ENCODE results near the gene DBNDD1.

The DBNDD1 gene

DNA sequence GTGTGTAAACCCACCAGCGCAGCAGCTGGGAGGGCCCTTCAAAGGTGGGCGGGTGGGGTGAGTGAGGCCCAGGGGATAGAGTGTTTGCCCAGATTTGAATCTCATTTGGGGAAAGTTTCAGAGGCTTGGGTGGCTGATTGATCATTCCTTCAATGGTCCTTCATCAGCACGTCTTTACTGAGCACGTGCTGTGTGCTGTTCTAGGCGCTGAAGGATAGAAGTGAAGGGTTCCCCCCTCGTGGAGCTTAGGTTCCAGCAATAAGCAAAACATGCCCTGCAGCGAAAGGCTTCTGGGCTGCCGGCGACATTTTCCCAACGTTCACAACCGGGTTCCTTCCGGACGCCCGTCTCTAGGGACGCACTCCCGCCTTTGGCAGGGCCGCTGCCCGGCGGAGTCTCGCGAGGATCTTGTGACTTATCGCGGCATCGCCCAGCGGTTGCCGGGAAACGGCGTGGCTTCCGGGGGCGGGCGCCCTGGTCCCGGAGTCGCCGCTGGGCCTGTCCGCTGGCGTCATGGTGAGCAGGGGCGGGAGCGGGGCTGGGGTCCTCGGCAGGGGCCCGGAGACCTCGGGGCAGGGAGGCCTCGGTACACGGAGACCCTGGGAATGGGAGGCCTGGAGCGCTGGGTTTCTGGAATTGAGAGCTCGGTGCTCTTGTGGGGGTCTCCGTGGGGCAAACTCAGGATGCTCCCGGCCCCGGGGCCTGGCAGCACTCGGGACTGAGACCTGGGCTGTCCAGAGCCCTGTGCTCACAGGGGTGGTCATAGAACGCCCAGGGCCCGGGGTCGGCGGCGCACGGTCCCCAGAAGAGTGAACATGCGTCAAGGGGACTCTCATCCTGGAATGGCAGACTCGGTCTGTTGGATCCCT is 3.2 kb upstream of the DBNDD1 start:
- Histone ChIP-seq H3K4me1 (ENCODE audit: control insufficient read depth, insufficient read depth, low read length, poor library complexity, severe bottlenecking) (peaks cover 29% of the 10 kb centered on the region), H3K9me3 (ENCODE audit: control insufficient read depth, low read length) (no peaks in the 10 kb centered on the region), H3K27ac (ENCODE audit: low read depth, low read length, severe bottlenecking) (peak overlapping the region; percentile 41), H3K36me3 (ENCODE audit: control insufficient read depth, insufficient read depth, low read length) (no peaks in the 10 kb centered on the region), H3K4me3 (ENCODE audit: extremely low read depth, insufficient read depth, low read length, poor library complexity, severe bottlenecking) (peak overlapping the region; percentile 50)
- 50 to 57% methylated on average over 43 to 48 of the region's 57 CpGs for WGBS, 2 experiments (ENCODE audit: insufficient coverage in 2 of 2)

DNA sequence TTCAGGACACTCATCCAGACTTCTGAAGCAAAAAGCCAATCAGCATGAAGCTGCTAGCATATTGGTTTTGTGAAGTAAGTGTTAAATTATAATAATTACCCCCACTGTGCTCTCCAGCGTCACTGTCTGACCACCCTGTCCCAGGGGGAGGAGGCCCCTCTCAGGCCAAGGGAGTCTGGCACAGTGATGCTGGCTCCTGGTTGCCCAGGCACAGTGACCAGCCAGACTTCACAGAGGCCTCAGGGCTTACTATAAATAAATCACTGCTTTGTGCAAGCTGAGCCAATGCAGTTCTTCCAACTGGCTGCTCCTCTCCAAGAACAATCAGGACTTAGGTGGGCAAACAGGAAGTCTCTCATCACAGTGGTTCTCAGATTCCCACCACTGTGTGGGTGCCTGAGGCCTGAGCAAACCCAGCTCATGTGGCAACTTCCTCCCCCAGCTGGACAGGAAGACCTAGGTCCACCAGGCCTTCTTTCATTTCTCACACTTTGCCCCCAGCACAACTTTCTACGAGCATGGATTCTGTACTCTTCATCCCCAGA is 1.7 kb upstream of the DBNDD1 start:
- Histone ChIP-seq H3K4me3 (ENCODE audit: extremely low read depth, insufficient read depth, low read length, poor library complexity, severe bottlenecking) (no peak overlapping the region), H3K27ac (ENCODE audit: low read depth, low read length, severe bottlenecking) (peak overlapping the region; percentile 72), H3K4me1 (ENCODE audit: control insufficient read depth, insufficient read depth, low read length, poor library complexity, severe bottlenecking) (peaks cover 29% of the 10 kb centered on the region), H3K36me3 (ENCODE audit: control insufficient read depth, insufficient read depth, low read length) (no peaks in the 10 kb centered on the region), H3K9me3 (ENCODE audit: control insufficient read depth, low read length) (no peaks in the 10 kb centered on the region)
- 70 to 75% methylated on average over 1 to 2 of the region's 2 CpGs for WGBS, 2 experiments (ENCODE audit: insufficient coverage in 2 of 2)

DNA sequence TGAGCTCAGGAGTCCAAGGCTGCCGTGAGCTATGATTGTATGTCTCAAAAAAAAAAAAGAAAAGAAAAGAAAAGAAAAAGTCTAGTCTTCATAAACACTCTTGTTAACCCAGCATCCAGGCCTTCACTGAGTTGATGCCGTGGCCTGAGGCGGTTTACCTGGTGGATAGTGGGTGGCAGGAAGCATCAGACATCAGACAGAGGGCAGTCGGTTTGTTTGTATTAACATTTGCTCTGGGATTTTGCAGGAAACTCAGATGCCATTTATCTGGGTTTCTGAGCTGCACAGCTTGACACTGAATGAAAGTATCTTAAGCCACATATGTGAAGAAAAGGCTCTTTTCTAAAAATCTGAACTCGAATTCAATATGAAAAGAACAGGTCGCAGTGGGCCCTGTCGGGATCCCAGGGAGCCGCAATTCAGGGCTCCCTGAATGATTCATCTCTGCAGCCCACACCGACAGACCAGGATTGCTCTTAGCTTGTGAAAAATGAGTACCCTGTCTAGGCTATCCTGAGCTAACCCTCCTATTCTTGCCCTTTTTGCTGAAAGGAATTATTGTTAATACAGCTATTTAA is 1.1 kb upstream of the DBNDD1 start:
- H3K4me1 ChIP-seq (ENCODE audit: control insufficient read depth, insufficient read depth, low read length, poor library complexity, severe bottlenecking): peaks cover 34% of the 10 kb centered on the region
- peak overlapping the region; percentile 72 for H3K27ac ChIP-seq (ENCODE audit: low read depth, low read length, severe bottlenecking)
- no peaks in the 10 kb centered on the region for H3K9me3 ChIP-seq (ENCODE audit: control insufficient read depth, low read length)
- H3K36me3 ChIP-seq (ENCODE audit: control insufficient read depth, insufficient read depth, low read length): no peaks in the 10 kb centered on the region
- peak overlapping the region; percentile 53 for H3K4me3 ChIP-seq (ENCODE audit: extremely low read depth, insufficient read depth, low read length, poor library complexity, severe bottlenecking)
- WGBS, 2 experiments (ENCODE audit: insufficient coverage in 2 of 2): 34 to 45% methylated on average over 5 of the region's 9 CpGs

DNA sequence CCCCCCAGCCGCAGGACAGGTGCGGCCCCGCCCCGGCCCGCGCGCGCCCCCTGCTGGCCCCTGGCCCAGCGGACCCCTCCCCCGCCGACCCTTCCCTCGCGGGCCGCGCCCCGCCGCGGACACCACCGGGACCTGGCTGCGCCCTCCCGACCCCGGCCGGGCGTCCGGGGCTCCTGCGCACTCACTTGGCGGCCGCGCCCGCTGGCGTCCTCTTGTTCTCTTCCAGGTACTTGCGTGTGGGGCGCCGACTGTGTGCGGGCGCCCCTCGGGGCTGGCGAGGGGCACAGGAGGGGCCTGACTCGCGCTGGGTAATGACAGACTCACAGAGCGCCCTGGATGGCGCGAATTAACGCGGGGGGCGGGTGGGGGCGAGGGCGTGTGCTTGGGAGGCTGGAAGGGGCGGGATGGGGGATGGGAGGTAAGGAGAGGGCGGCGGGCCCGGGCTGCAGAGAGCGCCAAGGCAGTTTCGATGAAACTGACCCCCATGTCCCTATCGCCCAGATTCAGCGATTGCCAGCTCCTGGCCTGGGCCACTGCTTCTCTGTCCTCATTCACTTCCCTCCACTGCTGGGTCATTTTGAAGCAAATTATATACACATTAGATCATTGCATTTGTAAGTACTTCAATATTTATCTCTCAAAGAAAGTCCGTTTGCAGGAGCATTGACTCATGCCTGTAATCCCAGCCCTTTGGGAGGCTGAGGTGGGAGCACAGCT is 445 bp upstream of the DBNDD1 start:
- peak overlapping the region; percentile 53 for H3K4me3 ChIP-seq (ENCODE audit: extremely low read depth, insufficient read depth, low read length, poor library complexity, severe bottlenecking)
- no peaks in the 10 kb centered on the region for H3K9me3 ChIP-seq (ENCODE audit: control insufficient read depth, low read length)
- H3K4me1 ChIP-seq (ENCODE audit: control insufficient read depth, insufficient read depth, low read length, poor library complexity, severe bottlenecking): peaks cover 38% of the 10 kb centered on the region
- WGBS, 2 experiments (ENCODE audit: insufficient coverage in 2 of 2): 2% methylated on average over 31 to 47 of the region's 57 CpGs
- H3K36me3 ChIP-seq (ENCODE audit: control insufficient read depth, insufficient read depth, low read length): no peaks in the 10 kb centered on the region
- peak overlapping the region; percentile 72 for H3K27ac ChIP-seq (ENCODE audit: low read depth, low read length, severe bottlenecking)

DNA sequence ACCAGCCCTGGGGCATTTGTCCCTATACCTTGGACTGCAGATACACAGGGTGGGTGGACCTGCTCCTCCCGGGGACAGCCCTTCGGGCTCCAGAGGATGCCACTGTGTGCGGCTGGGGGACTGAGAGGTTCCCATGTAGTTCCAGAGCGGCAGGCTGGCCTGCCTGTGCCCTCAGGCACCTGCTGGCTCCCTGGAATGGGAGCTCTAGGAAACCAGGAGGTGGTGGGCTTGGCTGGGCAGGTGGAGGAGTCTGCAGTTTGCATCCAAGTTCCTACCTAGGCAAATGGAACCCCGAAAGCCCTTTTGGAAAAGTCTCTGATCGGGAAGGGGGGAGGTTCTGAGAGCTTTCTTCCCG is 982 bp downstream of the DBNDD1 start:
- 16 to 31% methylated on average over 7 of the region's 7 CpGs for WGBS, 2 experiments (ENCODE audit: insufficient coverage in 2 of 2)
- Histone ChIP-seq H3K36me3 (ENCODE audit: control insufficient read depth, insufficient read depth, low read length) (no peaks in the 10 kb centered on the region), H3K4me3 (ENCODE audit: extremely low read depth, insufficient read depth, low read length, poor library complexity, severe bottlenecking) (peak overlapping the region; percentile 56), H3K9me3 (ENCODE audit: control insufficient read depth, low read length) (no peaks in the 10 kb centered on the region), H3K27ac (ENCODE audit: low read depth, low read length, severe bottlenecking) (no peak overlapping the region), H3K4me1 (ENCODE audit: control insufficient read depth, insufficient read depth, low read length, poor library complexity, severe bottlenecking) (peaks cover 38% of the 10 kb centered on the region)

DNA sequence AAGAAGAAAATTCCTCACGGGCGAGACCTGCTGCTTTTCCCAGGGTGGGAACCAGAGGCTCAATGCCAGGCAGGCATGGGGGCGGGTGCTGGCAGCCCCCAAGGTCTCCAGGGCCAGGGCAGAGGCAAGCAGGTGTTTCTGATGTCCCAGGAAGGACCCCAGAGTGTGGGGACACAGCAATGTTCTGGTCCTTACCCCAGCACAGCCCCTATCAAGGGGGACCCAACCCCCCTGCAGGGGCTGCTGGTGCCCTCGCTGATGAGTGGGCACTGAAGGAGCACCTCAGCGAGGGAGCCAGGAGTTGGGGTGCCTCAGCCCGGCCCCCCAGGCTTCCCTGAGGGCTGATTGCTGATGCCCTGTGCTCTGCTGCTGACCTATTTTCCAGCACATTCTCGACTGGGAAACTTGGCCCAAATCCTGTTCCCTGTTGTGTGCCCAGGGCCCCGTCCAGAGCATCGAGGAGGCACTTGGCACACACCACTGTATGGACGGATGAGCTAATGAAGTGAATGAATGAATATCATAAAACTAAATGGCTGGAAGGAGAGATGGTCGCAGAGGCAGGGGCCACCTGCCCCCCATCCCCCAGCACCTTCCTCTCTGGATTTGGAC is 2.8 kb downstream of the DBNDD1 start:
- 87 to 92% methylated on average over 8 to 11 of the region's 11 CpGs for WGBS, 2 experiments (ENCODE audit: insufficient coverage in 2 of 2)
- H3K27ac ChIP-seq (ENCODE audit: low read depth, low read length, severe bottlenecking): no peak overlapping the region
- peaks cover 31% of the 10 kb centered on the region for H3K4me1 ChIP-seq (ENCODE audit: control insufficient read depth, insufficient read depth, low read length, poor library complexity, severe bottlenecking)
- H3K4me3 ChIP-seq (ENCODE audit: extremely low read depth, insufficient read depth, low read length, poor library complexity, severe bottlenecking): no peak overlapping the region
- H3K9me3 ChIP-seq (ENCODE audit: control insufficient read depth, low read length): no peaks in the 10 kb centered on the region
- H3K36me3 ChIP-seq (ENCODE audit: control insufficient read depth, insufficient read depth, low read length): no peaks in the 10 kb centered on the region

DNA sequence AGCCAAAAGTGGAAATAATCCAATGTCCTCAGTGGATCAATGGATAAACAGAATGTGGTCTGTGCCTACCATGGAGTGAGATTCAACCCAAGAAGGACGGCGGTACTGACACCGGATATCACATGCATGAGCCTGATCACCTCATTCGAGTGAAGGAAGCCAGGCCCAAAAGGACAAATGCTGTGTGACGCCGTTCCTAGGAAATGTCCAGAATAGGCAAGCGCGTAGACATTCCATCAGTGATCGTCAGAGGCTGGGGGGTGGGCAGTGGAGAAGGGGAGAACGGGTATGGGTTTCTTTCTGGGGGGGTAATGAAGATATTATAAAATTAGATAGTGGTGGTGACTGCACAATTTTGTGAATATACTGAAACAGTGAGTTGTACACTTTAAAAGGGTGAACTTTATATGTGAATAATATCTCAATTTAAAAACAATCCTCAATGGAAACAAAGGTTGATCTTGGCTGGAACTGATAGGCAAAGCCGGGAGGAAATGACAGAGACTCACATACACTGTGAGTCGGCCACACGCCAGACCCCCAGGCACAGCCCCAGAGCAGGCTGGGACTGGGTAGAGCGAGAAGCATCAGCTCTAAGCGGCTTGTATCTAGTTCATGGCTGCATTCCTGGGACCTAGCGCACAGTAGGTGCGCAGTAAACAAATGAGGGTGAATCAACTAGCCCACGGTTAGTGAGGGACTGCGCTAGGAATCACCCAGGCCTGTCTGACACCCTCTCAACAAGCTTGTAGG is 3.5 kb downstream of the DBNDD1 start:
- peaks cover 25% of the 10 kb centered on the region for H3K4me1 ChIP-seq (ENCODE audit: control insufficient read depth, insufficient read depth, low read length, poor library complexity, severe bottlenecking)
- WGBS, 2 experiments (ENCODE audit: insufficient coverage in 2 of 2): 89 to 93% methylated on average over 19 of the region's 19 CpGs
- no peaks in the 10 kb centered on the region for H3K9me3 ChIP-seq (ENCODE audit: control insufficient read depth, low read length)

DNA sequence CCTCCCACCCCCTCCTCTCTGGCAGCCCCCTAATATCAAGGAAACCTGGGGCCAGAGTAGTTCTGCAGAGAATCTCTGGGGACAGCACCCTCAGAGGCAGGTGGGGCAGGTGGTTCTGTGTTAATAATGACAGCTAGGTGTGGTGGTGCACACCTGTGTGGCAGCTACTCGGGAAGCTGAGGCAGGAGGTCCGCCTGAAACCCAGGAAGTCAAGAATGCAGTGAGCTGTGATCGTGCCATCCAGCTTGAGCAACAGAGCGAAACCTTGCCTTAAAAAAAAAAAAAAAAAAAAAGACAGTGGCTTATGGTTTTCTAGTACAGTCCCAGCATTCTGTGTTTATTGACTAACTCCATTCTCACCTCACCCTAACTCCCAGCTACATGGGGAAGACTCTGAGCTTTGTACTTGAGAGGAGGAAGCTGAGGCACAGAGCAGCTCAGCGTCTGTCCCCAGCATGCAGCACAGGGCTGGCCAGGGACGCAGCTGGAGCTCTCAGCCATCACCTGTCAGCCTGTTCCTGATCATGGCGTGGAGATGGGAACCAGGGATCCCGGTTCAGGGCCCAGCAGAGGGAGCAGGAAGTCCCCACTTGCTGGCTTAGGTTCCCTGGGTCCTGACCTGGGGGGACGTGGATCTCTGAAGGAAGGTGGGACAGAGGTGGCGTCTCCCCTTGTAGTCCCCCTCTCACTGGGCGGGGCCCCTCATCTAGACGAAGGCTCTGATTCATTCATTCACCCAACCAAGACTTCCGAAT is 6.1 kb downstream of the DBNDD1 start:
- Histone ChIP-seq H3K9me3 (ENCODE audit: control insufficient read depth, low read length) (no peaks in the 10 kb centered on the region), H3K36me3 (ENCODE audit: control insufficient read depth, insufficient read depth, low read length) (no peaks in the 10 kb centered on the region), H3K4me1 (ENCODE audit: control insufficient read depth, insufficient read depth, low read length, poor library complexity, severe bottlenecking) (peaks cover 10% of the 10 kb centered on the region), H3K27ac (ENCODE audit: low read depth, low read length, severe bottlenecking) (no peak overlapping the region), H3K4me3 (ENCODE audit: extremely low read depth, insufficient read depth, low read length, poor library complexity, severe bottlenecking) (no peak overlapping the region)
- 68 to 89% methylated on average over 5 to 6 of the region's 13 CpGs for WGBS, 2 experiments (ENCODE audit: insufficient coverage in 2 of 2)

More for the DNA sequence above, 3.5 kb downstream of the DBNDD1 start:
- Histone ChIP-seq H3K4me3 (ENCODE audit: extremely low read depth, insufficient read depth, low read length, poor library complexity, severe bottlenecking) (no peak overlapping the region), H3K27ac (ENCODE audit: low read depth, low read length, severe bottlenecking) (no peak overlapping the region), H3K36me3 (ENCODE audit: control insufficient read depth, insufficient read depth, low read length) (no peaks in the 10 kb centered on the region)

DNA sequence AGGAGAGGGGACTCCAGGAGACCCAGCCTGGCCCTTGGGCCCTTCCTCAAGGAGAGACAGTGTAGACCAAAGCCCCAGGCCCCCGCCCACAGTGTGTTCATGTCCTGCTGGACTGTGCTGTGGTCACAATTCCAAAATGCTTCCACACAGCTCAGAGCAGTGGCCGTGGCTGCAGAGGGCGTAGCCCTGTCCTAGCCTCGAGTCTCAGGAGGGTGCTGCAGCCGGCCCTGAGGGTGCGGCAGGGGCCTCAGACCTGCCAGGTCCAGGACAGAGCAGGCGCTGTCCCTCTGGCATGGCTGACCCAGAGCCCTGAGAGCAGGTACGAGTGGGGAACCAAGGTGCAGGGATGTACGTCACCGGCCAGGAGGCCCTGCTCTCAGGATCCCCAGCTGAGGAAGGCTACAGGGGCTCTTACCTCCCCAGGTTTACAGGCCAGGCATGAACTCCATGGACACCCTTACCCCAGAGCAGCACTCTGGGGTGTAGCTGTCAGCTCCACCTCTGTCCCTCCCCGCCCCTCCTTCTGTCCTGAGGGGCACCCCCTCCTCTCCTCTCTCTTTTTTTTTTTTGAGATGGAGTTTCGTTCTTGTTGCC is 7.3 kb downstream of the DBNDD1 start:
- 94% methylated on average over 11 of the region's 12 CpGs for WGBS, 2 experiments (ENCODE audit: insufficient coverage in 2 of 2)
- Histone ChIP-seq H3K36me3 (ENCODE audit: control insufficient read depth, insufficient read depth, low read length) (no peaks in the 10 kb centered on the region), H3K4me3 (ENCODE audit: extremely low read depth, insufficient read depth, low read length, poor library complexity, severe bottlenecking) (no peak overlapping the region), H3K9me3 (ENCODE audit: control insufficient read depth, low read length) (no peaks in the 10 kb centered on the region), H3K27ac (ENCODE audit: low read depth, low read length, severe bottlenecking) (no peak overlapping the region), H3K4me1 (ENCODE audit: control insufficient read depth, insufficient read depth, low read length, poor library complexity, severe bottlenecking) (peaks cover 10% of the 10 kb centered on the region)
